ACC112 (cell line): ENCODE results near the gene MAP4.

Source experiments
- H2AFZ ChIP-seq: fragments of 200-600 bp; sonication (generic); one replicate; pipeline ENCODE4 v1.6.0; 2017; ENCODE audit warnings: antibody characterized with exemption, low read length; ENCODE audit not compliant: unreplicated experiment
- H3K27ac ChIP-seq: fragments of 200-600 bp; sonication (generic); 2 replicates; pipeline ENCODE4 v1.5.1; 2014; ENCODE audit warnings: low read depth, mild to moderate bottlenecking, antibody characterized with exemption, low read length, moderate library complexity
- H3K27me3 ChIP-seq: fragments of 200-600 bp; sonication (generic); 2 replicates; pipeline ENCODE4 v1.6.1; 2014; ENCODE audit warnings: mild to moderate bottlenecking, antibody characterized with exemption, low read length, moderate library complexity, mixed read lengths; ENCODE audit not compliant: insufficient read depth
- H3K36me3 ChIP-seq: fragments of 200-600 bp; sonication (generic); 2 replicates; pipeline ENCODE4 v1.6.1; 2016; ENCODE audit warnings: mild to moderate bottlenecking, antibody characterized with exemption, low read length, moderate library complexity, mixed read lengths; ENCODE audit not compliant: insufficient read depth
- H3K4me1 ChIP-seq: fragments of 200-600 bp; sonication (generic); one replicate; pipeline ENCODE4 v1.6.1; 2016; ENCODE audit warnings: low read length, mixed read lengths; ENCODE audit not compliant: insufficient read depth, unreplicated experiment, control insufficient read depth
- H3K4me3 ChIP-seq: fragments of 200-600 bp; sonication (generic); 2 replicates; pipeline ENCODE4 v1.5.1; 2014; ENCODE audit warnings: mild to moderate bottlenecking, low read depth, low read length
- H3K79me2 ChIP-seq: fragments of 200-600 bp; sonication (generic); one replicate; pipeline ENCODE4 v1.6.0; 2016; ENCODE audit warnings: low read length; ENCODE audit not compliant: control insufficient read depth, unreplicated experiment, insufficient read depth

MAP4 gene

DNA sequence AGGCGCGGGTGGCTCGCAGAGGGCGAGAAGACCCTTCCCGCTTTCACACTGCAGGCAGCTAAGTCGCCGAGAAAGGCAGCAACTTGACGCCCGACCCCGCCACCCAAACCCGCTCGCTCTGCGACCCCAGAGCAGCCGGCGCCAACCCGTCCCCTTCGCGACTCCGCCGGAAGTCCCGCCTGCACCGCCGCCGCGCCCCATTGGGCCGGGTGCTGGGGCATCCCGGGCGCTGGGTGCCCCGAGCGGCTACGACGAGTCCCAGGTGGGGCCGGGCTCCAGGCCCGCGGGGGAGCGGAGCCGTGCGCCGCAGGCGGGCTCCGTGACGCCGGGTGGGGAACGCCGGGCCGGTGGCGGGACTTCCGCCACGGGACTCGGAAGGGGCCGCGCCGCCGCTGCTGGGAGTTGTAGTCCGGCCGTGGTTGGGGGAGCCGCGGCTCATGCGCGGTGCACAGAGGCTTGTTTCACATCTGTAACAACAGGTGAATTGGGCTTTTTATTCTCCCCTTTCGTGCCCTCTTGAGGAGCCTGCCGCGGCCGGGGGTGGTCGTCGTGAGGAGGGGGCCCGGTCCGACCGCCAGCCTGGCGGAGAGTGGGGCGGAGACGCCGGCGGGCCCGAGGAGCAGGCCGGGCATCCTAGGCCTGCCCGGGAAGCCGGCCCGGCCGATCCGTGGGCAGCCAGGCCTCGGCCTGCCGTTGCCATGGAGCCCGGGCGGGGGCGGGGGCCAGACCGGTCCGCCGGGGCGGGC lies 213.3 kb downstream of the MAP4 start, which contains the start of gene DHX30:
Gene DHX30 (plus strand): TSS at position 405 of the 746 bp plus-strand sequence. CDS start 7,546 bp downstream, outside the sequence.
- no peaks in the 10 kb centered on the region for H3K27me3 ChIP-seq
- H3K4me3 ChIP-seq: peak within 1 kb of the TSS; percentile 84
- peak within 1 kb of the TSS; percentile 84 for H2AFZ ChIP-seq
- H3K36me3 ChIP-seq: no peaks in the 10 kb centered on the region
- peaks cover 16% of the 10 kb centered on the region for H3K79me2 ChIP-seq
- H3K4me1 ChIP-seq: peaks cover 17% of the 10 kb centered on the region
- peak within 1 kb of the TSS; percentile 93 for H3K27ac ChIP-seq
